PFSK-1 (cell line): ENCODE data around the gene PYGO2.
A peak's percentile ranks its signal among the peaks of the same experiment; 100 is the strongest.

Experiments used
- FOXP2 ChIP-seq: optimal IDR thresholded peaks from 2 replicates; pipeline ENCODE3; 2011; ENCODE audit warnings: borderline replicate concordance, control low read depth, inconsistent platforms; ENCODE audit not compliant: insufficient read depth; ENCODE audit errors: extremely low read length, extremely low read depth
- POLR2AphosphoS5 ChIP-seq: IDR thresholded peaks from 2 replicates; pipeline ENCODE4 v1.6.1; 2012; ENCODE audit warnings: low read depth, mild to moderate bottlenecking, control low read depth, low read length, moderate library complexity
- REST ChIP-seq, 2 experiments: IDR thresholded peaks; 2 replicates each; pipeline versions ENCODE4 v1.6.1 to v1.8.0; 2011 to 2012; ENCODE audit warnings: low read depth in 2 of 2, low read length in 2 of 2, control low read depth in 1 of 2, inconsistent platforms in 1 of 2, mild to moderate bottlenecking in 1 of 2, moderate library complexity in 1 of 2; ENCODE audit not compliant: insufficient read depth in 1 of 2
- SIN3A ChIP-seq: IDR thresholded peaks from 2 replicates; pipeline ENCODE4 v1.6.1; 2012; ENCODE audit warnings: mild to moderate bottlenecking, low read length, moderate library complexity, borderline replicate concordance; ENCODE audit not compliant: insufficient read depth
- TAF1 ChIP-seq: IDR thresholded peaks from 2 replicates; pipeline ENCODE4 v1.6.1; 2012; ENCODE audit warnings: low read length, control low read depth, borderline replicate concordance; ENCODE audit not compliant: insufficient read depth

Gene PYGO2

GRCh38 chr1:154982341-154982740 is 20.8 kb upstream of the PYGO2 start:
- TF ChIP-seq POLR2AphosphoS5 (no peak), REST (IDR thresholded peaks at IDR 0.05; ENCODE audit: insufficient read depth in 1 of 2, low read depth in 2 of 2, low read length in 2 of 2) (no peak), SIN3A (no peak), TAF1 (no peak), FOXP2 (no peak)

GRCh38 chr1:154978360-154978759 is 16.8 kb upstream of the PYGO2 start:
- TF ChIP-seq FOXP2 (no peak), SIN3A (no peak), REST (IDR thresholded peaks at IDR 0.05; ENCODE audit: insufficient read depth in 1 of 2, low read depth in 2 of 2, low read length in 2 of 2) (no peak), TAF1 (no peak), POLR2AphosphoS5 (no peak)

- TF ChIP-seq REST (IDR thresholded peaks at IDR 0.05; ENCODE audit: insufficient read depth in 1 of 2, low read depth in 2 of 2, low read length in 2 of 2) (no peak), TAF1 (0 out of 2 replicates have a peak, but pooled peaks have one; percentile 29), POLR2AphosphoS5 (peak; percentile 33; the same call in 1 of the 2 replicates), SIN3A (no peak), FOXP2 (no peak)
These were observed 14.0 kb upstream of the PYGO2 start for GRCh38 chr1:154975409-154976059.

GRCh38 chr1:154974808-154975408 is 13.3 kb upstream of the PYGO2 start:
- TF ChIP-seq FOXP2, result no peak
- TF ChIP-seq POLR2AphosphoS5, result peak; percentile 63; the same call in 1 of the 2 replicates
- TF ChIP-seq TAF1, result peak; percentile 49
- peak; percentile 69; the same call in 1 of the 2 replicates for TF ChIP-seq SIN3A
- TF ChIP-seq REST (IDR thresholded peaks at IDR 0.05; ENCODE audit: insufficient read depth in 1 of 2, low read depth in 2 of 2, low read length in 2 of 2), result peak in 1 of 2 experiments; percentile 5; a peak in 1 of 4 replicates
